ENCODE measurements around the gene RNF150.

DNA sequence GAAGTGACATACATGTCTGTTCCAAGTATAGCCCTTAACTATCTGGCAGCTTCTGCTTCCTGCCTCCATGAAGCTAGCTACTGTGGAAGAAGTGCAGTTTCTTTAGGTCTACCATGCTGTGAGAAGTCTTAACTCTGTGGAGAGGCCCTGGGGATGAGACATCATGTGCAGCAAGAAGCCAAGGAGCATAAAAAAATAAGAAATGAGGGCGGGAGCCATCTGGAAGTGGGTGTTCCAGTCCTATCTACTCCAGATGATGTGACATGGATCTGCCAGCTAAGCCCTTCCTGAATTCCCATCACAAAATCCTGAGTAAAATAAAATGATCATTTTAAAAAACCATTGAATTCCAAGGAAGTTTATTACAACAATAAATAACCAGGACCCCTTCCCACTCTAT lies 289.2 kb downstream of the RNF150 start:
- no peak for TF ChIP-seq POLR2AphosphoS5 (IDR thresholded peaks at IDR 0.05)
- TF ChIP-seq, protein P1, sequence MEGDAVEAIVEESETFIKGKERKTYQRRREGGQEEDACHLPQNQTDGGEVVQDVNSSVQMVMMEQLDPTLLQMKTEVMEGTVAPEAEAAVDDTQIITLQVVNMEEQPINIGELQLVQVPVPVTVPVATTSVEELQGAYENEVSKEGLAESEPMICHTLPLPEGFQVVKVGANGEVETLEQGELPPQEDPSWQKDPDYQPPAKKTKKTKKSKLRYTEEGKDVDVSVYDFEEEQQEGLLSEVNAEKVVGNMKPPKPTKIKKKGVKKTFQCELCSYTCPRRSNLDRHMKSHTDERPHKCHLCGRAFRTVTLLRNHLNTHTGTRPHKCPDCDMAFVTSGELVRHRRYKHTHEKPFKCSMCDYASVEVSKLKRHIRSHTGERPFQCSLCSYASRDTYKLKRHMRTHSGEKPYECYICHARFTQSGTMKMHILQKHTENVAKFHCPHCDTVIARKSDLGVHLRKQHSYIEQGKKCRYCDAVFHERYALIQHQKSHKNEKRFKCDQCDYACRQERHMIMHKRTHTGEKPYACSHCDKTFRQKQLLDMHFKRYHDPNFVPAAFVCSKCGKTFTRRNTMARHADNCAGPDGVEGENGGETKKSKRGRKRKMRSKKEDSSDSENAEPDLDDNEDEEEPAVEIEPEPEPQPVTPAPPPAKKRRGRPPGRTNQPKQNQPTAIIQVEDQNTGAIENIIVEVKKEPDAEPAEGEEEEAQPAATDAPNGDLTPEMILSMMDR (IDR thresholded peaks at IDR 0.05) = no peak
- no peak for TF ChIP-seq POLR2A (IDR thresholded peaks at IDR 0.05)
